Cardiac fibroblast (primary cell): ENCODE results near the gene CC2D1A.
A peak's percentile ranks its signal among the peaks of the same experiment; 100 is the strongest.

ENCODE experiments used
- DNase-seq, 2 donors: peaks; one replicate each; pipeline versions ENCODE4 v3.0.0 to v3.0.0-alpha.2; 2010; ENCODE audit warnings: low read depth in 2 of 2
- H3K4me3 ChIP-seq, 2 donors: replicated peaks in 1 of 2; 1 replicate in 1 of 2; 2 replicates in 1 of 2; pipeline ENCODE4 v1.5.1; 2011; ENCODE audit warnings: low read depth in 2 of 2, low read length in 2 of 2, mild to moderate bottlenecking in 2 of 2, moderate library complexity in 1 of 2
- TF ChIP-seq, protein P1 (sequence below): IDR thresholded peaks from one replicate; pipeline ENCODE4 v1.5.1; 2011; ENCODE audit warnings: low read depth, mild to moderate bottlenecking, low read length, inconsistent platforms

CC2D1A gene

GRCh38 chr19:13905634-13906520 is at the start of gene CC2D1A, which contains the start of gene BRME1:
Gene CC2D1A (plus strand): TSS chr19:13906201. CDS start chr19:13906442, 241 bp downstream.
Gene BRME1 (minus strand): TSS chr19:13906117. CDS start chr19:13904892, 1,225 bp downstream.
- TF ChIP-seq, protein P1, sequence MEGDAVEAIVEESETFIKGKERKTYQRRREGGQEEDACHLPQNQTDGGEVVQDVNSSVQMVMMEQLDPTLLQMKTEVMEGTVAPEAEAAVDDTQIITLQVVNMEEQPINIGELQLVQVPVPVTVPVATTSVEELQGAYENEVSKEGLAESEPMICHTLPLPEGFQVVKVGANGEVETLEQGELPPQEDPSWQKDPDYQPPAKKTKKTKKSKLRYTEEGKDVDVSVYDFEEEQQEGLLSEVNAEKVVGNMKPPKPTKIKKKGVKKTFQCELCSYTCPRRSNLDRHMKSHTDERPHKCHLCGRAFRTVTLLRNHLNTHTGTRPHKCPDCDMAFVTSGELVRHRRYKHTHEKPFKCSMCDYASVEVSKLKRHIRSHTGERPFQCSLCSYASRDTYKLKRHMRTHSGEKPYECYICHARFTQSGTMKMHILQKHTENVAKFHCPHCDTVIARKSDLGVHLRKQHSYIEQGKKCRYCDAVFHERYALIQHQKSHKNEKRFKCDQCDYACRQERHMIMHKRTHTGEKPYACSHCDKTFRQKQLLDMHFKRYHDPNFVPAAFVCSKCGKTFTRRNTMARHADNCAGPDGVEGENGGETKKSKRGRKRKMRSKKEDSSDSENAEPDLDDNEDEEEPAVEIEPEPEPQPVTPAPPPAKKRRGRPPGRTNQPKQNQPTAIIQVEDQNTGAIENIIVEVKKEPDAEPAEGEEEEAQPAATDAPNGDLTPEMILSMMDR, result no peak
- H3K4me3 ChIP-seq, result peak within 1 kb of the TSS; percentile 83 to 92
- peak; percentile 76 to 85 for DNase-seq

DNA sequence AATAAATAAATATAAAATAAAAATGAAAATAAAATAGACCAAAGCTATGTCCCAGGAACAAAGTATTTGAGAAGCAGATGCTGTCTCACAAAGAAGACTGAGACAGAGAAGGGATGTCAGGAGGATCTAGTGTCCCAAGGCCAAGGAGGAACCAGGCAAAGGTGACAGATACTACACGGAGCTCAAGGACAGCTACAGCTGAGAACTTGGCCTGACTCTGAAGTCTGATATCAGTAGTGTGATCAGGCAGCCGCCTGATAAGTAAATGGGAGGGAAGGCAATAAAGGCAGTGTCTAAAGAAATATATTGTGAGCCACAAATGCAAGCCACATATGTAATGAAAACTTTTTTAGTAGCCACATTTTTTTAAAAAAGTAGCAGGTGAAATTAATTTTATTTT is 49.5 kb upstream of the CC2D1A start:
- H3K4me3 ChIP-seq, result no peak overlapping the region
- TF ChIP-seq, protein P1, result no peak
- DNase-seq, result no peak

DNA sequence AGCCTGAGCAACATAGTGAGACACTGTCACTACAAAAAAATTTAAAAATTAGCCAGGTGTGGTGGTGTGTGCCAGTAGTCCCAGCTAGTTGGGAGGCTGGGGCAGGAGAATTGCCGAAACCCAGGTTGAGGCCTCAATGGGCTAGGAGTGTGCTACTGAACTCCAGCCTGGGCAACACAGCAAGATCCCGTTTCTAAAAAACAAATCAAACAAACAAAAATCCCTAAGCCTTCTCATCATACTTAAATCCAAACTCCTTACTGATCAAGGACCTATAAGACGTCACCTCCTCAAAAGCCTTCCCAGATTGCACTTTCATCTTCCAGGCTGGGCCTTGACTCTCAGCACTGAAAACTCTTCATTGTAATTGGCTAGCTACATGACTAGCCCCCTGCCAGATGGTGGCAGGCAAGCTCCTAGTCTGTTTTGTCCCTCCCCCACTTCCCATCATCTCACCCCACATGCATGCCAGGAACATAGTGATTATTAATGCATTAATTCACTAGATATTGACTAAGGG is 46.6 kb upstream of the CC2D1A start:
- peak; percentile 57 to 60 for DNase-seq
- TF ChIP-seq, protein P1, result no peak
- H3K4me3 ChIP-seq, result no peak overlapping the region

DNA sequence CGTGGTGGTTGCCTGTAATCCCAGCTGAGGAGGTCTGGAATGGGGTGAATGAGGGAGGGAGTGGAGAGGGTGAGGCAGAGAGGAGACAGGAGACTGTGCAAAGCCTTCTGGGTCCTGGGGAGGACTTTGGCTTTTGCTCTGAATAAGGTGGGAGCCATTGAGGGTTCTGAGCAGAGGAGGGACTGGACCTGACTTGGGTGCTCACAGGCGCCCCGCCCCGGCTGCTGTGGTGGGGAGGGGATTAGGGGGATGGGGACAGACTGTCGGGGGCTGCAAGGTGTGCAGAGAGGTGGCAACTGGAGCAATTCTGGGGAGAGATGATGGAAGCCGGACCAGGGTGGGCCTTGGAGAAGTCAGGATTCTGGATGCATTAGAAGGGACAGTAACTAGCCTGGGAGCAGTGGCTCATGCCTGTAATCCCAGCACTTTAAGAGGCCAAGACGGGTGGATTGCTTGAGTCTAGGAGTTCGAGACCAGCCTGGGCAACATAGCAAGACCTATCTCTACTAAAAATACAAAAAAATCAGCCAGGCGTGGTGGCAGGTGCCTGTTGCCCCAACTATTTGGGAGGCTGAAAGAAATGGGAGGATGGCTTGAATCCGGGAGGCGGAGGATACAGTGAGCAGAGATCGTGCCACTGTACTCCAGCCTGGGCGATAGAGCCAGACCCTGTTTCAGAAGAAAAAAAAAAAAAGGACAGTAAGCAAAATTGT is 45.2 kb upstream of the CC2D1A start:
- H3K4me3 ChIP-seq, result no peak overlapping the region
- TF ChIP-seq, protein P1, result no peak
- DNase-seq, result no peak

- peak overlapping the region in 1 of 2 donors; percentile 46 for H3K4me3 ChIP-seq
- DNase-seq, result peak in 1 of 2 donors; percentile 33
- TF ChIP-seq, protein P1, result no peak
These were observed 44.6 kb upstream of the CC2D1A start for GRCh38 chr19:13861392-13861713.

DNA sequence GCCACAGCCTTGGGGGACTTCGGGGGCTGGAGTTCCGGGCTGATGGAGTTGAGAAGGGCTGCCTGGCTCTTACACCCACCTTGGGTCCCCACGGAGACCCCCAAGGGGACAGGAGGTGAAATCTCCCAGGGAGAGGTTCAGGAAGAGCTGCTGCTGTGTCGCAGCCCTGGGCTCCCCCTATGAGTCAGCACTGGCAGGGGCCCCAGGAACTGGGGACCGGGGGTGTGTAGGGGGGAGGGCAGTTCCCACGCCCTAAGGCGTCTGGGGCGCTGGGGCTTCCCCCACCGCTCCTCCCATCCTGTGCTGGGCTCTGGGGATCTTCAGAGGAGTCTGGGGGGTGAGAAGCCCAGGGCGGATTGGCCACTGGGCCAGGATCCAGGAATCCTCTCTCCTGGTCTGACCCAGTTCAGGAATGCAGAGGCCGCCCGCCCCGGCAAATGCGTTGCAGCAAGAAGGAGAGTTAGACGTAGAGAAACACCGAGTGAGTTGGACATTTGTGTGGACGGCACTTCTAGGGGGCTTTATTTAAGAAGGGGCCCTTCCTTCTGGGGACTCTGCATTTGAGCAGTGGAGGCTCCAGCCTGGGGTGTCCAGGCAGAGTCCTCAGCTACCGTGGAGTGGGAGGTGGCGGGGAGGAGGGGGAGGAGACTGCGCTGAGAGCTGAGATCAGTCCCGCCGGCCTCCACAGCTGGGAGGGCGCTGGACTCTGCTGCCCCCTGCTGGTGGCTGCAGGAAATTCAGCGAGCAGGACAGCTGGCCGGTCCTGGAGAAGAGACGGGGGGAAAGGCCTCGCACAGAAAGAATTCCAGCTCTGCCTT is 44.1 kb upstream of the CC2D1A start:
- TF ChIP-seq, protein P1, result peak; percentile 90
- DNase-seq, result peak; percentile 94 to 96
- H3K4me3 ChIP-seq, result peak overlapping the region; percentile 29 to 46
